Right lung (tissue), 10 donors: ENCODE results near the gene RIPOR2. TPM values are rescaled to one million over a fixed set of nuclear protein-coding genes. Genes with fewer than 3 reads are reported as not detected.

Experiments
- DNase-seq, 2 donors: peaks; one replicate each; pipeline ENCODE4 v3.0.0-alpha.2; 2013
- long read RNA-seq, 8 donors: transcript quantifications; one replicate each; lab custom pipeline, GENCODE V29; 2026
- polyA plus RNA-seq, 5 donors: library from polyadenylated mRNA; unstranded; fragments of 120-200 nt; gene quantifications; one replicate each; pipeline versions ENCODE4 v1.2.1 to v1.2.3, GENCODE V29; 2013; ENCODE audit warnings: inconsistent platforms in 1 of 5, low replicate concordance in 1 of 5; ENCODE audit not compliant: insufficient read length in 5 of 5, insufficient read depth in 1 of 5

Gene RIPOR2, protein sequence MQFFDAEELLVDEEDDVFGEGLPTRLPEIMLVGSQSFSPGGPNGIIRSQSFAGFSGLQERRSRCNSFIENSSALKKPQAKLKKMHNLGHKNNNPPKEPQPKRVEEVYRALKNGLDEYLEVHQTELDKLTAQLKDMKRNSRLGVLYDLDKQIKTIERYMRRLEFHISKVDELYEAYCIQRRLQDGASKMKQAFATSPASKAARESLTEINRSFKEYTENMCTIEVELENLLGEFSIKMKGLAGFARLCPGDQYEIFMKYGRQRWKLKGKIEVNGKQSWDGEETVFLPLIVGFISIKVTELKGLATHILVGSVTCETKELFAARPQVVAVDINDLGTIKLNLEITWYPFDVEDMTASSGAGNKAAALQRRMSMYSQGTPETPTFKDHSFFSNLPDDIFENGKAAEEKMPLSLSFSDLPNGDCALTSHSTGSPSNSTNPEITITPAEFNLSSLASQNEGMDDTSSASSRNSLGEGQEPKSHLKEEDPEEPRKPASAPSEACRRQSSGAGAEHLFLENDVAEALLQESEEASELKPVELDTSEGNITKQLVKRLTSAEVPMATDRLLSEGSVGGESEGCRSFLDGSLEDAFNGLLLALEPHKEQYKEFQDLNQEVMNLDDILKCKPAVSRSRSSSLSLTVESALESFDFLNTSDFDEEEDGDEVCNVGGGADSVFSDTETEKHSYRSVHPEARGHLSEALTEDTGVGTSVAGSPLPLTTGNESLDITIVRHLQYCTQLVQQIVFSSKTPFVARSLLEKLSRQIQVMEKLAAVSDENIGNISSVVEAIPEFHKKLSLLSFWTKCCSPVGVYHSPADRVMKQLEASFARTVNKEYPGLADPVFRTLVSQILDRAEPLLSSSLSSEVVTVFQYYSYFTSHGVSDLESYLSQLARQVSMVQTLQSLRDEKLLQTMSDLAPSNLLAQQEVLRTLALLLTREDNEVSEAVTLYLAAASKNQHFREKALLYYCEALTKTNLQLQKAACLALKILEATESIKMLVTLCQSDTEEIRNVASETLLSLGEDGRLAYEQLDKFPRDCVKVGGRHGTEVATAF
- polyA plus RNA-seq = 1 to 10 TPM; 4.6 to 6.7 (median 5.8) TPM
- long read RNA-seq, donor 1 = 0 reads
- long read RNA-seq, donor 2, partial matches to known transcripts = 0 of 1 reads
- long read RNA-seq, donor 2, other reads (novel, unspliced or antisense) = 0 of 1 reads
- long read RNA-seq, donor 3, partial matches to known transcripts = 0 of 1 reads
- long read RNA-seq, donor 3, other reads (novel, unspliced or antisense) = 0 of 1 reads
- long read RNA-seq, donor 4 = 0 reads
- long read RNA-seq, donor 5 = 0 reads
- long read RNA-seq, donor 6, partial matches to known transcripts = 0 of 1 reads
- long read RNA-seq, donor 6, other reads (novel, unspliced or antisense) = 0 of 1 reads
- long read RNA-seq, donor 7 = 0 reads
- long read RNA-seq, donor 8 = 0 reads

DNA sequence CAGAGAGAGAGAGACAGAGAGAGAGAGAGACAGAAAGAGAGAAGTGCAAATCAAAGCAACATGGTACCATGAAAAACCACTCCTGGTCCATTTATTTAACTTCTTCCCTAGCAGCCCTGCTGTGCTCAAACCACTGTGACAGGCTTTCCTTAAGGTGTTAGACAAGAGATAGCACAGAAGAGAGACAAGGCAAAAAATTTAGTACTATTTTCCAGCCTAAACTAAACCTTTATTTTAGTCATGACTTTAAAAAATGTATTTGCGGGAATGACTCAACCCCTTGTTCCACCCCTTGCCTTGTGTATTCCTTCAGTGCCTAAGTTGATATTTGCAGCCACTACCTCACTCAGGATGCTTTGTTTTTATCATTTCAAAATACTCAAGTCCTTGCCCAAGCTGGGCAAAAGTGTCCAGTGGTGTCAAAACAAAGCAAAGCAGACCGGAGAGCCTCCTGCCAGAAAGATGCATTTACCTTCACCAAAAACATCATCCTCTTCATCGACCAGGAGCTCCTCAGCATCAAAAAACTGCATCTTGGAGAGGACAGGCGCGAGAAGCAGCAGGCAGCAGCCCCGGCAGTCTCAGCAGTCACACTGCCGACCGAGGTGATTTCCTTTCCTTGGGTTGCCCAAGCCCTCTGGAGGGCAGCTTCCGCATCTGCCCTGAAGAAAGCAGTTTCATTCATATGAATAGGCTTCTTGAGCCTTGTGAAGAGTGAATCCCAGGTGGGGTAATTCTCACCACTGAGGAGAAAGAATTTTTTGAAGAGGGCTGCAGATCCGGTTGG lies at the start of gene RIPOR2:
Gene RIPOR2 (minus strand): TSS at position 595 of the 787 bp plus-strand sequence. CDS start 62 bp downstream, at position 533.
- no peak for DNase-seq

DNA sequence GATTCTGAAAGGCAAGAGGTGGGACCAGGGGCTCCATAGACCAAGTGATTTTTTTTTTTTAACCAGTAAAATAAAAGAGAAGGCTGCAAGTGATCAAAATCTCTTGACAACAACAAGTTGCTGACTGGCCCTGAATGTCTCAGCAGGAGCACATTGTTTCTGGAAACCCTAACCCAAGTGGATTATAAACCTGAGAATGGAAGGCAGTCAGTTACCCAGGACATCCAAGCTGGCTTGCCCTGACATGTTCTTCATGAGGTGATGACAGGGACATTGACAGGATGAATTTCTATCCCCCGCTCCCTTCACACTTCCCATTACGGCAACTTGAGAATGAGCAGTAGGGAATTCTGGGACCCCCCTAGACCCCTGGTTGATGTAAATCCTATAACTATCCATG lies 49.6 kb upstream of the RIPOR2 start:
- no peak for DNase-seq

DNA sequence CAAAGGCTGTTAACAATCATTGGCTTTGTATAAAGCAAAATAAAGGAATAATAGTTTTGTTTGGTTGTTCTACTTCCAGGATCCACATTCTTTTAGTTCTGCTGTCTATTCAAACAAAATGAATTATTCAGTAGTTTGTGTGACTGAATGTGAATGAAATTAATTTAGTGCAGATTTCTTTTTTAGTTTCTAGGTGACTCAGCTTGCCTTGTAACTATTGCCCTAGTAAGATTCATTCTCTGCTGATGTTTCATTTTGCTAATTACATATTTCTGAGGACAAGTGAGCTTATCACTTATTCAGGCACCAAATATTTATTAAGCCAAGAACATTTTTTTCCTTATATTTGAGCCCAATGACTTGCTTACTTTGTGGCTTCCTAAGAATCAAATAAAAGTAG lies 46.5 kb upstream of the RIPOR2 start:
- DNase-seq = no peak

DNA sequence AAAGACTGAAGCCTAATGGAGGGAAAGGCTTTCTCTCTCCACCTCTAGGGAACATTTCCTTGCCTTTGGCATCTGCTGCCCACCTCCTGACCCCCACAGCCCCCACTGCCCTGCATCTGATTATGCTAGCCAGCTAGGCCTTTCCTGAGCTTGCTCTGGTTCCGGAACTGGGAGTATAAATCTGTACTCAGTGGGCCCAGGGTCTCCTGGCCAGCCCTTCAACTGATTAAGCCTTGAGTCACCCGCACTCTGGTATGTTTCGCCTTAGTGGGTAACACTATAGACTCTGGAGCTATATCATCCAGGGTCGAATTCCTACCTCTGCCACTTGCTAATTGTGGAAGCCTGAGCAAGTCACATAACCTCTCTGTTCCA lies 45.6 kb upstream of the RIPOR2 start:
- no peak for DNase-seq

DNA sequence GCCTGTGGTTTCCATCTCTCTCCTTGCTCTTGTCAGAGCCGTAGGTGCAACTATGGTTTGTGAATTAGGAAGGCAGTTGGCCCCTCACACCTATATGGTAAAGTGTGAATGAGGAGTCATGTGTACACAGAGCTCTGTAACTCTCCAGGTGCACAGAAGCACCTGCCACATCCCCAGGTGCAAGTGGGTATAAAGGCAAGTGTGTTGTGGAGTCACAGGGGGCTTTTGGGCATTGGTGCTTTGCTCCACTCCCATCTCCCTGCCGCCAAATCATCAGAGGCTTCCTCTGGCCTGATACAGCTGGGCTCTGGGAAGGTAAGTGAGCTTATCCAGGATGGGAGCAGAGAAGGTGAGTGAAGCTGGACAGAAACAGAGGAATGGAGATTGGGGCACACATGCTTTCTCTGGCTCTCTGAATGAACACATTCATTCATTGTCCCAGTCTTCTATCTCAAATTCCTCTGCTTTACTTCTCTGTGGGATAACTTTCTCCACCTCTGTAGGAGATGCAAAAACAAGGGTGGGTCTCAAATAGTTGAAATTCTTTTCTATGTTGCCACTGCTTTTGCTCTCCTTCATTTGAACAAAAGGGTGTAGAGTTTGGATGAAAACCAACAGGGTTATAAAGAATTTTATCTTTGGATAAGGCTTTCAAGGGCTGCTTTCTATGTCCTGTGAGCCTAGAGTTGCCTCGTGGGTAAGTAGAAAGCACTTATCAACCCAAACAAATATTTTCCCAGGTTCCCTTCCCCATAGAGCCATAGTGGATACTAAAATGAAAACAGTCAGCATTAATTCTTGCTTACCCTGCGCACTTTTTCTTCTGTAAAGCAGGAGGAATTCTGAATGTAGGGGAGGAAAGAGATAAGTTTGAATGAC lies 45.0 kb upstream of the RIPOR2 start:
- no peak for DNase-seq

DNA sequence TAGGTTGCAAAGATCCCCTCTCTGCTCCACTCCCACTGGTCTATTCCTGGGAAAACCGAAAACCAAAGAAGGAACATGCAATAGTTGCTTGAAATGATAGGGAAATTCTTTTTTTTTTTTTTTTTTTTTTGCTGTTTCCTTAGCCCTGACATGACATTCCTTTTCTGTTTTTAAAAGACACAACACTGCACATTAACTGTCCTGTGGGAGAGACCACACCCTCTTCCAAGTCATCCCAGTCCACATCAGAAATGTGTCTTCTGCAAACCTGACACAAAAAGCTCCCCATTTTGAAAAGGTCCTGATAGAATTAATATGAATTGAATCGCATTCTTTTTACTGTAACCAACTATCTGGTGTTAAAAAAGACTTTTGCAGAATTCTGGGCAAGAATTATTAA lies 43.4 kb upstream of the RIPOR2 start:
- no peak for DNase-seq

DNA sequence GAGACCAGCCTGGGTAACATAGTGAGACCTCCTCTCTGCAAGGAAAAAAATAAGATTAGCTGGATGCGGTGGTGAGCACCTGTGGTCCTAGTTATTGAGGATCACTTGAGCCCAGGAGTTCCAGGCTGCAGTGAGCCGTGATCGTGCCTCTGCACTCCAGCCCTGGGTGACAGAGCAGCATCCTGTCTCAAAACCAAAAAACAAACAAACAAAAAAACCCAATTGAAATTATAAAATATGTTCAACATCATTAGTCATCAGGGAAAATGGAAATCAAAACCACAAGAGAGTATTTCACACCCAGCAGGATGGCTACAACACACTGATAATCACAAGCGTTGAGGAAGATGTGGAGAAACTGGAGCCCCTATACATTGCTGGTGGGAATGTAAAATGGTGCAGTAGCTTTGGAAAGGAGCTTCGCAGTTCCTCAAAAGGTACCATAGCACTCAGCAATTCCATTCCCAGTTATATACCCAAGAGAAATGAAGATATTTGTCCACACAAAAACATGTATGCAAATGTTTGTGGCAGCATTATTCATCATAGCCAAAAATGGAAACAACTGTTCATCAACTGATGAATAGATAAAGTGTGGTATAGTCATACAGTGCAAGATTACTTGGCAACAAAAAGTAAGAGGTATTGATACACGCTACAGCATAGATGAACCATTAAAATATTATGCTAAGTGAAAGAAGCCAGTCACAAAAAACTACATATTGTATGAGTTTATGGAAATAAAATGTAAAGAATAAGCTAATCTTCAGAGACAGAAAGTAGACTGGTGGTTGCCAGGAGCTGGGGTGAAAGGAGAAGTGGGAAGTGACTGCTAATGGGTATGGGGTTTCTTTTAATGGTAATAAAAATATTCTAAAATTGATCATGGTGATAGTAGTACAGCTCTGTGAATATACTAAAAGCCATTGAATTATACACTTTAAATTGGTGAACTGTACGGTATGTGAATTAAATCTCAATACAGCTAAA lies 38.7 kb upstream of the RIPOR2 start:
- no peak for DNase-seq

DNA sequence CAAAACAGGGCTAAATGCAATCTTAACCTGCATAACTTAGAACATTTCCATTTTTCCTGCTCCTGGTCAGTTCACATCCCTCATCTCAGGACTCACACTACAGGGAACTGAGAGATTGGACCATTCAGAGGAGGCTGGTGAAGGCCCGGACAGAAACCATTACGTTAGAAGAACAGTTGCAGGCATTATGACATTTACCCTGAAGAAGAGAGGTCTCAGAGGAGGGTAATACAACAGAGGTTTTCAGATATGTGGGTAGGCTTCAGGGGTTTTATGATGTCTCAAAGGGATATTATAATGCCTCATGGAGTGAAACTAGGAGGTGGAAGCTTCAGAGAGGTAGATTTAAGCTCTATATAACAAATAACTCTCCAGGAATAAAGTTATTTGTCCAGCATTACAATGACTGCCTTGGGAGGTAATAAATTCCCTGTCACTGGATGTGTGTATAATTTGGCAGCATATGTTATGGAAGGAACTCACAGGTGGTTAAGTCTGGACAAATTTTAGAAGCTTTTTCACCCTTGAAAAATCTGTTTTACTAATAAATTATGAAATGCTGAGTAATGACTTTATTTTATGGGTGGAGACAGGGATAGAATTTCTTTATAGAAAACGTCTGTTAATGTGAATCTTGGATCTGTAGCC lies 36.7 kb upstream of the RIPOR2 start:
- DNase-seq = no peak

DNA sequence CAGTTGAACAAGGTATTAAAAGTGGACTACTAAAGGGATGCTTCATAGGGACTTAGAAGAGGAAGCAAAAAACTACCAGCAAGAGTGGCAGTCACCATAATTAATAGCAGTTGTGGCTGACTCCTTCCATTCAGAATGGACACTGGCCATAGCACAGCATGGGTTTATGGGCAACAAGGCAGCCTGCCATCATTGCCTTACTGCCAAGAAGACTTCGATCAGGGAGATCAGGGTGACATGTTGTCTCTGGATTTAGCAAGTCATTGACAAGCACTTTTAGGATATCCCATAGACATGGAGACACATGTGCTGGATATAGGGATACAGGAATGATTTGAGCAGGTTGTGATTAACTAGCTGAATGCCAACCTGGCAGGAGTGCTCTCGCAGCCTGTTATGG lies 35.3 kb upstream of the RIPOR2 start:
- DNase-seq = no peak

DNA sequence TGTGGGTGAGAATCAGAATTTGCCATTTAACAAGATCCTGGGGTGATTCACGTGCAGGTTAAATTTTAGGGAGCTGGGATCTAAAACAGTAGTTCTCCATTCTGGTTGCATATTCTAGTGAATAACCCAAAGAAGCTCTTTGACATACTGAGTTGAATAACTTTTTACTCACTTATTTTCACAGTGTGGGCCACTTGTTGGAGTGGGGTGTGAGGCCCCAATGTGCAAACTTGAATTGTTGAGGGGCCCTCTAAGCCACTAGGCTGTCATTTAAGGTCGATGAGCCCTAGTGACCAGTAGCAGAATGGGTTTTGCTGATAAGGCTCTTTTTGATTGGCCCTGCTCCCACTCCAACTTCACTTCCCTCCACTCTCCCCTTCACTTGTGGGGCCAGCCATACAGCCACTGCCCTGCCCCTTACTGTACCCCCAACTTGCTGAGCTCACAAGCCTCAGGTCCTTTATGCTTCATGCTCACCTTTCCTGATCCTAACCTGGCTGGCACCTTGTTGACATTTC lies 33.6 kb upstream of the RIPOR2 start:
- DNase-seq = no peak

DNA sequence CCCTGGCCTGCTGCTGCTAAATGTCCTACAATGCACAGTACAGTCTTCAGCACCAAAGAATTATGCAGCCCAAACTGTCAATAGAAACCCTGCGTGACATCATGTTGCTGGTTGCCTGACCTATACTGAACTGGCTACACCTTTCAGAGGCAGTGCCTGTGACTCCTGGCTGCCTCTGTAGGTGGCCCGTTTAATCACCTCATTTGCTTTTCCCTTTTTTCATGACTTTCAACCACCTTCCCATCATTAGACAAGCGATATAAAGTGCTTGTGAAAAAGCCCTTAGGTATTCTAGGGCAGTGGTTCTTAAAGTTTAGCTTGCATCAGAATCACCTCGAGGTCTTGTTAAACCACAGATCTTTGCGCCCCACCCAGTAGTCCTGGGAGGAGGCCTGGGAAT lies 33.0 kb upstream of the RIPOR2 start:
- DNase-seq = no peak

DNA sequence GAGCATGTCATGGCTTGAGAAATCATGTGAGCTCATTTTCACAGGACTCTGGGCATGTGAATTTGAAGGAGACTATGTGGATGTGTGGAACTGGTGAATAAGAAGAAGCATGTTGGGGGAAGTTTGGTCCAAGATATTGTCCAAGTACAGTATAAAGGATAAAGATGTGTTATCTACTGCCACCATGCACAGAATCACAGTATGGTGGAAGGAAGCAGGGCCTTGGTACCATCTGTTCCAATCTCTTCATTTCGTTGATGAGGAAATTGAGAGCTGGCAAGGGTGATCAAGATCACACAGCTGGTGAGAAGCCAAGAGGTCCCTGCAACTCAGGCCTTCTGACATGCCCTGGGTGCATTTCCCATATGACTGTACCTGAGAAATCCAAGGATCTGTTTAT lies 31.5 kb upstream of the RIPOR2 start:
- DNase-seq = no peak

DNA sequence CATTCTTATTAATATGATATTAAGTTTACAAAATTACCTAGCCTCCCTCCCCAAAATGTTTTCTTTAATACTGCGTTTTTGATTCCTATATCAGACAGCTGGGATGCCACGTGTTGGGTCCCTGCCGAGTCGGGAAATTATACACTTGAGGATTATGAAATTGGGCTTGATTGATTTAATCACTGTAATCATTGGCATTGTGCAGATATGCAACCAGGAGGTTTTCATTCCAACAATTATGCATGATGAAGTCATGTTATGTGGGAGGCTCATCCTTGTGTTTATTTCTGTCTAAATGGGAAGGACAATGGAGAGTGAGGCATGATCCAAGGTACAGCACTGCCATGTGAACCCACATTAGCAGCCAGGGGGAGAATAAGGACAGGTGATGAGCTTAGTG lies 30.6 kb upstream of the RIPOR2 start:
- DNase-seq = no peak

DNA sequence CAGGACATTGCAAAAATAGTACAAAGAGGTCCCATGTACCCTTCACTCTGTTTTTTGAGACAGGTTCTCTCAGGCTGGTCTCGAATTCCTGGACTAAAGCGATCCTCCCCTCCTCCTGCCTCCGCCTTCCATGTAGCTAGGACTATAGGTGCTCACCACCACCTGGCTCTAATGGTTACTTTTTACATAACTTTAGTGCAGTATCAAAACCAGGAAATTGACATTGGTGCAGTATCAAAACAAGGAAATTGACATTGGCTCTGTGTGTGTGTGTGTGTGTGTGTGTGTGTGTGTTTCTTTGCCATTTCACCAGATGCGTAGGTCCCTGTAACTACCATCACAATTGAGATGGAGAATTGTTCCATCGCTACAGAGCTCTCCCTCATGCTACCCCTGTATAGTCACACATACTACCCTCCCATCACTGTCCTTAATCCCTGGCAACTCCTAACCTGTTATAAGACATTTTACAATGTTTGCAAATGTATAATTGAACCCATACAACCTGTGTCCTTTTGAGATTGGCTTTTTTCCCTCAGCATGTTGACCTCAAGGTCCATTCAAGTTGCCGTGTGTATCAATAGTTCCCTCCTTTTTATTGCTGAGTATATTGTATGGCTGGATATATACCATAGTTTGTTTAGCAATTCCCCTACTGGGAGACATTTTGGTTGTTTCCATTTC lies 28.3 kb upstream of the RIPOR2 start:
- no peak for DNase-seq

DNA sequence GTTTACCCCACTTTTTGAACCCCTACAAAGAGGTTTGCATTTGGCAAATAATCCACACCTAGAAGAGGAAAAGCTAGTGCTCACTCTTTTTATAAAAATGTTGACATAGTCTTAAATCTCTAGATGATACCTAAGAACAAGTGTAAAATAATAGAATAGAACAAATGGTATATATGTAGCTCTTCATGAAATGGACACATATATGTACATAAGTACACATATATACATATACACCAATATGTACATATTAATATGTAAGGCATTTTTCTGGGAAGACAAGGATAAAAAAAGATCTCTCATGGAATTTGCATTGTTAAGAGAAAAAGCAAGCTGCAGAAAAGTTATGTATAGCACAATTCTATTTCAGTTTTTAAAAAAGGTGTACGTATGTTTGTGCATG lies 27.6 kb upstream of the RIPOR2 start:
- no peak for DNase-seq

DNA sequence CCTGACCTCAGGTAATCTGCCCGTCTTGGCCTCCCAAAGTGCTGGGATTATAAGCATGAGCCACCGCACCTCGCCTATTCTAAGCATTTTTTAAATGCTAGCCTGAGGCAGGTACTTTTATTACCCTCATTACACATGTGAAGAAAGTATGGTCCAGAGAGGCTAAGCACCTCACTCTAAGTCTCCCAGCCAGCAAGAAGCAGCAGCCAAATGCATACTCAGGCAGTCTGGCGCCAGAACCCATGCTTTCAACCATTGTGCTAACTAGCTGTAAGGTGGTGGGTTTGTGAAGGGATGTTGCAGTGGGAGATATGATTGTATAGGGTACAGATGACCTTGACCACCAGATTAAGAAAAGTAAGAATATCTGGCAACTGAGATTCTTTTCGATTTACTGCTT lies 26.1 kb upstream of the RIPOR2 start:
- DNase-seq = no peak

DNA sequence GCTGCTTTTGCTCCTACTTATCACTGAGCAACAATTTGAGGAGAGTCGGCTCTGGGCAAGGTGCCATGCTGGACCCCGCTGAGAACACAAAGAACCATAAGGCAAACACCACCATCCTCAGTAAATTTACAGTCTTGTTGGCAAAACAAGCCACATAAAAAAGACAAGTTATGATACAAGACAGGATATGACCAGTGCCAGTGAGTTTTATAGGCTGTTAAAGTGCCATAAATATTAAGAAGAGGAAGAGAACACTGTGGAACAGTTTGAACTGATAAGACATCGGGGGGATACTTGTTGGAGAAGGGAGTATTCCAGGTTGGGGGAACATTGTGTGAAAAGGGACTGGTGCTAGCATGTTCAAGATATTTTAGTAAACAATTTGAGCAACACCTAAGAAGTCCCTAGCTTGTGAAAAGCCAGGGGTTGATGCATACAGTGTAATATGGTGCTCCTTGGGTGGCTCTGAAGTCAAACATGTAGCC lies 25.3 kb upstream of the RIPOR2 start:
- DNase-seq = no peak
